ENCODE results near the gene PIERCE2. TPM values are rescaled to one million over a fixed set of nuclear protein-coding genes. Genes with fewer than 3 reads are reported as not detected.
A peak's percentile ranks its signal among the peaks of the same experiment; 100 is the strongest.

Gene PIERCE2
- total and polyA plus RNA-seq, 2 of the 13 experiments (the other 11 are each of a cell fraction or from before 2014, with no cell fraction given): 0.09 TPM; not detected in 1

DNA sequence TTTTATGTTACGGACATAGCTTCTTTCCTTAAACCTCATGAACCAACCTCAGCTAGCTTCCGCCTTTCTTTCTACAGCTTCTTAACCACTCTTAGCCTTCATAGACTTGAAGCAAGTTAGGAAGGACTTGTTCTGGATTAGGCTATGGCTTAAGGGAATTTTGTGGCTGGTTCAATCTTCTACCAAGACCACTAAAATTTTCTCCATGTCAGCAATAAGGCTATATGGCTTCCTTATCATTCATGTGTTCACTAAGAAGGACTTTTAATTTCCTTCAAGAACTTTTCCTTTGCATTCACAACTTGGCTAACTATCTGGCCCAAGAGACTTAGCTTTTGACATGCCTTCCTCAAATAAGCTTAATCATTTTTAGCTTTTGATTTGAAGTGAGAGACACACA lies 24.6 kb upstream of the PIERCE2 start:
- ChIA-PET CTCF (ENCODE audit: low intra/inter-chr PET ratio, low total read pairs) (no interaction called here), POLR2A (no interaction called here)
- no peak for DNase-seq (ENCODE audit: low spot score)
- Histone ChIP-seq H4K20me1 (ENCODE audit: insufficient read depth, low read length) (no peaks in the 10 kb centered on the region), H2AFZ (ENCODE audit: low read length) (no peak overlapping the region), H3K9me3 (ENCODE audit: low read length) (no peaks in the 10 kb centered on the region), H3K4me2 (ENCODE audit: low read depth, low read length) (no peak overlapping the region), H3K27ac (ENCODE audit: extremely low read length, insufficient read depth, low read length) (no peak overlapping the region), H3K4me1 (ENCODE audit: insufficient read depth, low read length) (no peaks in the 10 kb centered on the region), H3K36me3 (replicated peaks in 1 of 2; ENCODE audit: control insufficient read depth in 1 of 2, insufficient read depth in 2 of 2, low read length in 2 of 2) (peaks cover 0 to 2% of the 10 kb centered on the region in 2 experiments; a peak in 2 of 5 replicates), H3K4me3 (replicated peaks in 1 of 3; ENCODE audit: insufficient read depth in 1 of 3, low read depth in 2 of 3, low read length in 3 of 3) (no peak overlapping the region), H3K27me3 (ENCODE audit: control insufficient read depth in 1 of 2, insufficient read depth in 2 of 2, low read length in 2 of 2) (no peaks in the 10 kb centered on the region), H3K79me2 (ENCODE audit: insufficient read depth, low read length) (no peaks in the 10 kb centered on the region), H3K9ac (ENCODE audit: insufficient read depth, low read depth, low read length) (no peak overlapping the region)
- ATAC-seq: no peak
- WGBS (ENCODE audit: low lambda C conversion rate): 100% methylated on average over 2 of the region's 2 CpGs
- intact Hi-C loops (cut with micrococcal nuclease; ENCODE audit: unreplicated experiment) (no loop called here), in situ Hi-C loops (cut with HindIII; ENCODE audit: extremely low pct_ligation_motif_present, low pct_unique_long_range_greater_than_20kb) (no loop called here)
- no TSS peak for BruUV-seq (replicated peaks)
- TF ChIP-seq MAFF (IDR thresholded peaks at IDR 0.05; ENCODE audit: low read depth, low read length) (peak; percentile 63), ZNF7 (CRISPR knock-in tag; IDR thresholded peaks at IDR 0.05) (no peak), MAFK (conservative IDR thresholded peaks at IDR 0.05 in 1 of 2, IDR thresholded peaks at IDR 0.05 in 1 of 2; ENCODE audit: low read length in 2 of 2) (peak; percentile 74 to 77), HES4 (CRISPR knock-in tag; IDR thresholded peaks at IDR 0.05; ENCODE audit: borderline replicate concordance) (no peak)
- FAIRE-seq: no peak

DNA sequence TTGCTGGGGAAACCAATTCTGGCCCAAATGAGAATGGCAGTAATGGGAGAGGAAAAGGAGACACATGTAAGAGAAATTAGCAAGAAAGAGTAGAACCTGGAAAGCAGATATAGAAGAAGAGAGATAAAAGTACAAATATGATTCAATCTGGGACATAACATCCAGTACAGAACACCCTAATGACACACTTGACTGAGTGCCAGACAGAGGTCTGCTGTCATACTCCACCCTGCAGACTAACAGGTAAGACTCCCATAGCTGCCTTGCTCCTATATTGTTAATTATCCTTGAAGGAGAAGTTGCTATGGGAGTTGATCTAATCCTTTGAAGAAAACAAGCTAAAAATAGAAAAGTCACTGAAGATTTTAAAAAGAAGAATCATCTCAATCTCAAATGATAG lies 21.3 kb upstream of the PIERCE2 start:
- no peak overlapping the region for H3K4me2 ChIP-seq (ENCODE audit: low read depth, low read length)
- H4K20me1 ChIP-seq (ENCODE audit: insufficient read depth, low read length): no peaks in the 10 kb centered on the region
- H3K9ac ChIP-seq (ENCODE audit: insufficient read depth, low read depth, low read length): no peak overlapping the region
- H3K36me3 ChIP-seq (replicated peaks in 1 of 2; ENCODE audit: control insufficient read depth in 1 of 2, insufficient read depth in 2 of 2, low read length in 2 of 2): no peaks in the 10 kb centered on the region
- ATAC-seq (no peak), FAIRE-seq (no peak), DNase-seq (ENCODE audit: low spot score) (no peak)
- no peaks in the 10 kb centered on the region for H3K27me3 ChIP-seq (ENCODE audit: control insufficient read depth in 1 of 2, insufficient read depth in 2 of 2, low read length in 2 of 2)
- H3K9me3 ChIP-seq (ENCODE audit: low read length): no peaks in the 10 kb centered on the region
- no peaks in the 10 kb centered on the region for H3K4me1 ChIP-seq (ENCODE audit: insufficient read depth, low read length)
- no peak overlapping the region for H3K27ac ChIP-seq (ENCODE audit: extremely low read length, insufficient read depth, low read length)
- no peak overlapping the region for H3K4me3 ChIP-seq (replicated peaks in 1 of 3; ENCODE audit: insufficient read depth in 1 of 3, low read depth in 2 of 3, low read length in 3 of 3)
- POLR2A ChIA-PET: interaction anchor here (0.9 kb wide), 1 partner anchor 18 kb away, joined by 3 read pairs; no protein-coding TSS in a partner anchor
- intact Hi-C loops (cut with micrococcal nuclease; ENCODE audit: unreplicated experiment) (no loop called here), in situ Hi-C loops (cut with HindIII; ENCODE audit: extremely low pct_ligation_motif_present, low pct_unique_long_range_greater_than_20kb) (no loop called here)
- BruUV-seq (replicated peaks): no TSS peak
- CTCF ChIA-PET (ENCODE audit: low intra/inter-chr PET ratio, low total read pairs): no interaction called here
- H3K79me2 ChIP-seq (ENCODE audit: insufficient read depth, low read length): no peaks in the 10 kb centered on the region
- H2AFZ ChIP-seq (ENCODE audit: low read length): no peak overlapping the region
- TF ChIP-seq ZNF333 (CRISPR knock-in tag; IDR thresholded peaks at IDR 0.05; ENCODE audit: borderline replicate concordance): no peak
- TF ChIP-seq, protein P1, sequence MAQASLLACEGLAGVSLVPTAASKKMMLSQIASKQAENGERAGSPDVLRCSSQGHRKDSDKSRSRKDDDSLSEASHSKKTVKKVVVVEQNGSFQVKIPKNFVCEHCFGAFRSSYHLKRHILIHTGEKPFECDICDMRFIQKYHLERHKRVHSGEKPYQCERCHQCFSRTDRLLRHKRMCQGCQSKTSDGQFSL (CRISPR knock-in tag; IDR thresholded peaks at IDR 0.05): no peak
- TF ChIP-seq, protein P2, sequence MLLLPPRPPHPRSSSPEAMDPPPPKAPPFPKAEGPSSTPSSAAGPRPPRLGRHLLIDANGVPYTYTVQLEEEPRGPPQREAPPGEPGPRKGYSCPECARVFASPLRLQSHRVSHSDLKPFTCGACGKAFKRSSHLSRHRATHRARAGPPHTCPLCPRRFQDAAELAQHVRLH (CRISPR knock-in tag; IDR thresholded peaks at IDR 0.05; ENCODE audit: borderline replicate concordance, low read depth): no peak
- no peak for TF ChIP-seq ZNF570 (CRISPR knock-in tag; IDR thresholded peaks at IDR 0.05; ENCODE audit: borderline replicate concordance)
- TF ChIP-seq, protein P3, sequence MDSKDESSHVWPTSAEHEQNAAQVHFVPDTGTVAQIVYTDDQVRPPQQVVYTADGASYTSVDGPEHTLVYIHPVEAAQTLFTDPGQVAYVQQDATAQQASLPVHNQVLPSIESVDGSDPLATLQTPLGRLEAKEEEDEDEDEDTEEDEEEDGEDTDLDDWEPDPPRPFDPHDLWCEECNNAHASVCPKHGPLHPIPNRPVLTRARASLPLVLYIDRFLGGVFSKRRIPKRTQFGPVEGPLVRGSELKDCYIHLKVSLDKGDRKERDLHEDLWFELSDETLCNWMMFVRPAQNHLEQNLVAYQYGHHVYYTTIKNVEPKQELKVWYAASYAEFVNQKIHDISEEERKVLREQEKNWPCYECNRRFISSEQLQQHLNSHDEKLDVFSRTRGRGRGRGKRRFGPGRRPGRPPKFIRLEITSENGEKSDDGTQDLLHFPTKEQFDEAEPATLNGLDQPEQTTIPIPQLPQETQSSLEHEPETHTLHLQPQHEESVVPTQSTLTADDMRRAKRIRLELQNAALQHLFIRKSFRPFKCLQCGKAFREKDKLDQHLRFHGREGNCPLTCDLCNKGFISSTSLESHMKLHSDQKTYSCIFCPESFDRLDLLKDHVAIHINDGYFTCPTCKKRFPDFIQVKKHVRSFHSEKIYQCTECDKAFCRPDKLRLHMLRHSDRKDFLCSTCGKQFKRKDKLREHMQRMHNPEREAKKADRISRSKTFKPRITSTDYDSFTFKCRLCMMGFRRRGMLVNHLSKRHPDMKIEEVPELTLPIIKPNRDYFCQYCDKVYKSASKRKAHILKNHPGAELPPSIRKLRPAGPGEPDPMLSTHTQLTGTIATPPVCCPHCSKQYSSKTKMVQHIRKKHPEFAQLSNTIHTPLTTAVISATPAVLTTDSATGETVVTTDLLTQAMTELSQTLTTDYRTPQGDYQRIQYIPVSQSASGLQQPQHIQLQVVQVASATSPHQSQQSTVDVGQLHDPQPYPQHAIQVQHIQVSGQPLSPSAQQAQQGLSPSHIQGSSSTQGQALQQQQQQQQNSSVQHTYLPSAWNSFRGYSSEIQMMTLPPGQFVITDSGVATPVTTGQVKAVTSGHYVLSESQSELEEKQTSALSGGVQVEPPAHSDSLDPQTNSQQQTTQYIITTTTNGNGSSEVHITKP (CRISPR knock-in tag; IDR thresholded peaks at IDR 0.05; ENCODE audit: low read depth): no peak
- no peak for TF ChIP-seq ISX (CRISPR knock-in tag; conservative IDR thresholded peaks at IDR 0.05)
- no peak for TF ChIP-seq RFXANK (CRISPR knock-in tag; IDR thresholded peaks at IDR 0.05)
- TF ChIP-seq CAMTA2 (CRISPR knock-in tag; IDR thresholded peaks at IDR 0.05; ENCODE audit: borderline replicate concordance): no peak
- TF ChIP-seq ZNF207 (IDR thresholded peaks at IDR 0.05; ENCODE audit: borderline replicate concordance): no peak
- TF ChIP-seq TOPORS (CRISPR knock-in tag; IDR thresholded peaks at IDR 0.05): no peak
- no peak for TF ChIP-seq ZNF589 (CRISPR knock-in tag; conservative IDR thresholded peaks at IDR 0.05)
- TF ChIP-seq, protein P4, sequence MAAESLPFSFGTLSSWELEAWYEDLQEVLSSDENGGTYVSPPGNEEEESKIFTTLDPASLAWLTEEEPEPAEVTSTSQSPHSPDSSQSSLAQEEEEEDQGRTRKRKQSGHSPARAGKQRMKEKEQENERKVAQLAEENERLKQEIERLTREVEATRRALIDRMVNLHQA (CRISPR knock-in tag; IDR thresholded peaks at IDR 0.05): no peak

Data from HepG2 (cell line).